Upper lobe of left lung (tissue), 4 donors: ENCODE measurements around the gene ZC2HC1C.

Source experiments
- CTCF ChIP-seq, 6 experiments: fragments of 450-650 bp in 4 of 6; fragments of 200-600 bp in 2 of 6; sonication (generic) in 2 of 6; IDR thresholded peaks; one replicate each; pipeline ENCODE4 v1.5.1; 2016 to 2019; ENCODE audit warnings: antibody characterized with exemption in 6 of 6
- EP300 ChIP-seq, 4 donors: sonication (generic); formaldehyde crosslinking; IDR thresholded peaks; one replicate each; pipeline ENCODE4 v1.5.1; 2017; ENCODE audit warnings: antibody characterized with exemption in 4 of 4, control low read depth in 2 of 4
- POLR2AphosphoS5 ChIP-seq, 2 donors: sonication (generic); formaldehyde crosslinking; IDR thresholded peaks; one replicate each; pipeline ENCODE4 v1.5.1; 2017; ENCODE audit warnings: antibody characterized with exemption in 2 of 2

- TF ChIP-seq CTCF (IDR thresholded peaks at IDR 0.05), result no peak
- no peak for TF ChIP-seq POLR2AphosphoS5 (IDR thresholded peaks at IDR 0.05)
- TF ChIP-seq EP300 (IDR thresholded peaks at IDR 0.05), result no peak
Observed at GRCh38 chr14:75023108-75023507, 46.3 kb upstream of the ZC2HC1C start.
